Measurements from ENCODE around the gene DDX19B. TPM values are rescaled to one million over a fixed set of nuclear protein-coding genes. Genes with fewer than 3 reads are reported as not detected.

The DDX19B gene
- total and polyA plus RNA-seq, 9 of the 15 experiments (the other 6 are each of a cell fraction or from before 2014, with no cell fraction given): 7.0 to 32.9 (median 19.3) TPM

GRCh38 chr16:70294385-70295025, 4.5 kb upstream of the DDX19B start:
- H3K36me3 ChIP-seq (ENCODE audit: control insufficient read depth, insufficient read depth, low read length): no peaks in the 10 kb centered on the region
- no TSS peak for BruUV-seq (replicated peaks)
- H3K9ac ChIP-seq (ENCODE audit: insufficient read depth in 1 of 2, low read depth in 2 of 2, low read length in 2 of 2): no peak overlapping the region
- H3K4me1 ChIP-seq (replicated peaks in 1 of 2; ENCODE audit: control insufficient read depth in 2 of 2, insufficient read depth in 2 of 2, low read length in 2 of 2): peaks cover 3 to 14% of the 10 kb centered on the region in 2 experiments; a peak in 4 of 5 replicates
- ChIA-PET CTCF (ENCODE audit: low intra/inter-chr PET ratio) (no interaction called here), POLR2A (no interaction called here)
- no peaks in the 10 kb centered on the region for H4K20me1 ChIP-seq (replicated peaks; ENCODE audit: control insufficient read depth, insufficient read depth, low read length)
- in situ Hi-C loops (cut with MboI): no loop called here
- intact Hi-C loops (cut with micrococcal nuclease): no loop called here
- no peak overlapping the region for H3K4me2 ChIP-seq (ENCODE audit: insufficient read depth, low read length)
- H3K9me1 ChIP-seq (ENCODE audit: control insufficient read depth, insufficient read depth, low read length): no peaks in the 10 kb centered on the region
- H3K27ac ChIP-seq (ENCODE audit: extremely low read depth, low read depth, low read length): no peak overlapping the region
- peaks cover 4% of the 10 kb centered on the region; the same call in 1 of the 2 replicates for H3K9me3 ChIP-seq (replicated peaks; ENCODE audit: control insufficient read depth, insufficient read depth, low read depth, low read length)
- H2AFZ ChIP-seq (ENCODE audit: low read depth, low read length): no peak overlapping the region
- no peak overlapping the region for H3K4me3 ChIP-seq
- WGBS (ENCODE audit: insufficient coverage, low coverage, missing lambda C conversion rate): 89% methylated on average over 28 of the region's 28 CpGs
- H3K27me3 ChIP-seq (ENCODE audit: control insufficient read depth in 2 of 2, insufficient read depth in 2 of 2, low read length in 2 of 2): no peaks in the 10 kb centered on the region
- no peak for DNase-seq (ENCODE audit: extremely low read depth in 1 of 4, low spot score in 3 of 4)
- FAIRE-seq: no peak
- H3K79me2 ChIP-seq (ENCODE audit: control insufficient read depth, insufficient read depth, low read length): peaks cover 14% of the 10 kb centered on the region
- no peak for ATAC-seq
- TF ChIP-seq ZNF445 (CRISPR knock-in tag; IDR thresholded peaks at IDR 0.05; ENCODE audit: low read depth): 0 out of 2 replicates have a peak, but pooled peaks have one; percentile 23
- peak; percentile 73 for TF ChIP-seq ZNF316 (IDR thresholded peaks at IDR 0.05)
- TF ChIP-seq ZNF512 (tag; IDR thresholded peaks at IDR 0.05): no peak
- no peak for TF ChIP-seq ZNF655 (CRISPR knock-in tag; IDR thresholded peaks at IDR 0.05)
- 0 out of 2 replicates have a peak, but pooled peaks have one; percentile 25 for TF ChIP-seq TRIM28 (IDR thresholded peaks at IDR 0.05)
- TF ChIP-seq ZNF780A (CRISPR knock-in tag; IDR thresholded peaks at IDR 0.05): no peak
- peak; percentile 80 for TF ChIP-seq ZBTB33 (CRISPR knock-in tag; IDR thresholded peaks at IDR 0.05)
- peak in 1 of 2 experiments; percentile 58; a peak in 2 of 4 replicates for TF ChIP-seq TRIM24 (IDR thresholded peaks at IDR 0.05)

Measured in K562 (cell line).